Suprapubic skin (tissue), 4 donors: ENCODE results near the gene MGAT3.

Experiments used
- EP300 ChIP-seq: sonication (generic); formaldehyde crosslinking; IDR thresholded peaks from one replicate; pipeline ENCODE4 v1.6.1; 2017; ENCODE audit warnings: antibody characterized with exemption
- POLR2A ChIP-seq, 2 donors: fragments of 450-650 bp; IDR thresholded peaks; one replicate each; pipeline ENCODE4 v1.6.1; 2017; ENCODE audit warnings: antibody characterized with exemption in 2 of 2, mild to moderate bottlenecking in 2 of 2, moderate library complexity in 2 of 2
- POLR2AphosphoS5 ChIP-seq, 3 donors: sonication (generic); formaldehyde crosslinking; IDR thresholded peaks; one replicate each; pipeline ENCODE4 v1.6.1; 2017; ENCODE audit warnings: antibody characterized with exemption in 3 of 3
- TF ChIP-seq, protein P1 (sequence below), 2 donors: fragments of 200-600 bp in 1 of 2; fragments of 450-650 bp in 1 of 2; sonication (generic) in 1 of 2; IDR thresholded peaks; one replicate each; pipeline ENCODE4 v1.5.1; 2016 to 2019; ENCODE audit warnings: antibody characterized with exemption in 2 of 2, mild to moderate bottlenecking in 1 of 2, moderate library complexity in 1 of 2

DNA sequence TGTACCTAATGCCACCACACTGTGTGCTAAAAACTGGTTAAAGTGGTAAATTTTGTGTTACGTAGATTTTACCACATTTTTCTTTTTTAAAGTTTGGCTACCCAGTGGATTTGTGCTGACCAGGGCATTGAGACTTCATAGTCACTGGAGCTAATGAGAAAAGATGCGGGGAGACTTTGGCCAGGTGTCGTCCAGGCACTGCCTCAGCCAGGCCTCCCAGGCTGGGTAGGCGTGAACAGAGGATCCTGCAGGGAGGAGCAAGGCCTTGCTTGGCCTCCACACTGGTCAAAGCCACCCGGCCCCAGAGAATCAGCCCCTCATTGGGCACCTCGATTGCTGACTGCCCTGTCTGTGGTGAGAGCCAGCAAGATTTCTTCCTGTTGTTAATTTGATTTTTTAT lies 13.4 kb upstream of the MGAT3 start:
- TF ChIP-seq, protein P1, sequence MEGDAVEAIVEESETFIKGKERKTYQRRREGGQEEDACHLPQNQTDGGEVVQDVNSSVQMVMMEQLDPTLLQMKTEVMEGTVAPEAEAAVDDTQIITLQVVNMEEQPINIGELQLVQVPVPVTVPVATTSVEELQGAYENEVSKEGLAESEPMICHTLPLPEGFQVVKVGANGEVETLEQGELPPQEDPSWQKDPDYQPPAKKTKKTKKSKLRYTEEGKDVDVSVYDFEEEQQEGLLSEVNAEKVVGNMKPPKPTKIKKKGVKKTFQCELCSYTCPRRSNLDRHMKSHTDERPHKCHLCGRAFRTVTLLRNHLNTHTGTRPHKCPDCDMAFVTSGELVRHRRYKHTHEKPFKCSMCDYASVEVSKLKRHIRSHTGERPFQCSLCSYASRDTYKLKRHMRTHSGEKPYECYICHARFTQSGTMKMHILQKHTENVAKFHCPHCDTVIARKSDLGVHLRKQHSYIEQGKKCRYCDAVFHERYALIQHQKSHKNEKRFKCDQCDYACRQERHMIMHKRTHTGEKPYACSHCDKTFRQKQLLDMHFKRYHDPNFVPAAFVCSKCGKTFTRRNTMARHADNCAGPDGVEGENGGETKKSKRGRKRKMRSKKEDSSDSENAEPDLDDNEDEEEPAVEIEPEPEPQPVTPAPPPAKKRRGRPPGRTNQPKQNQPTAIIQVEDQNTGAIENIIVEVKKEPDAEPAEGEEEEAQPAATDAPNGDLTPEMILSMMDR (IDR thresholded peaks at IDR 0.05): no peak
- TF ChIP-seq EP300 (no peak), POLR2A (IDR thresholded peaks at IDR 0.05) (no peak), POLR2AphosphoS5 (IDR thresholded peaks at IDR 0.05) (no peak)
